ENCODE results near the gene LAD1.

DNA sequence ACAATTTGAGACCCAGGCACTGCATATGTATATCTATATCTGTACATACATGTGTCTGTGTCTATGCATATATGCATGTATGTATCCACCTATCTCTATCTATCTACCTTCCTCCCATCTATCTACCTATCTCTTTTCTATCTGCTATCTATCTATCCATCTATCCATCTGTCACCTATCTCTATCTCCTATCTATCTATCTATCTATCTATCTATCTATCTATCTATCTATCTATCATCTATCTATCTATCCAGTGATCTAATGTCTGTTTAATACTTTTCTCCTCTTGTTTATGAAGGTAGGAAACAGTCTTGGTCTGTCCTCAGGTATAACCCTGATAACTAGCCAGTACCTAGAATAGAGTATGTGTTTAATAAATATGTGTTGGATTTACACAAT is 47.5 kb downstream of the LAD1 start:
- no peak for TF ChIP-seq SUZ12 (IDR thresholded peaks at IDR 0.05)
- no peak for TF ChIP-seq LEF1 (IDR thresholded peaks at IDR 0.05; ENCODE audit: borderline replicate concordance)
- no peak for TF ChIP-seq ARNT (IDR thresholded peaks at IDR 0.05)
- no peak for TF ChIP-seq SP1 (IDR thresholded peaks at IDR 0.05)
- no peak for TF ChIP-seq NFRKB (IDR thresholded peaks at IDR 0.05)

Measured in HEK293T (cell line).